ENCODE data around the gene SERPINE3. TPM values are rescaled to one million over a fixed set of nuclear protein-coding genes. Genes with fewer than 3 reads are reported as not detected.

The SERPINE3 gene
- total RNA-seq, 2 donors from 2014 or later = not detected

Other genes starting within 250 kb of the SERPINE3 start
- gene C13orf42, start 228.4 kb upstream of the SERPINE3 start, total RNA-seq = not detected
- 1 to 10 TPM in 1 of 2 donors, under 1 TPM in 1; 0.43 to 1.2 TPM for gene FAM124A, start 117.3 kb upstream of the SERPINE3 start, total RNA-seq
- gene INTS6, start 113.3 kb downstream of the SERPINE3 start, total RNA-seq = 10 to 100 TPM; 54.2 to 69.4 TPM
- gene WDFY2, start 244.8 kb downstream of the SERPINE3 start, total RNA-seq = 10 to 100 TPM; 16.8 to 31.5 TPM